Measurements from ENCODE around the gene MAT2B. TPM values are rescaled to one million over a fixed set of nuclear protein-coding genes. Genes with fewer than 3 reads are reported as not detected.

Gene MAT2B
- total RNA-seq, 1 donor from 2014 or later = 105 TPM

Other genes starting within 250 kb of the MAT2B start
- gene CCNG1, start 68.0 kb upstream of the MAT2B start, total RNA-seq = 72.5 and 75.1 TPM in 2 replicates
- gene NUDCD2, start 45.5 kb upstream of the MAT2B start, total RNA-seq = 44.5 and 50.3 TPM in 2 replicates
- gene HMMR, start 45.0 kb upstream of the MAT2B start, total RNA-seq = 29.1 and 30.8 TPM in 2 replicates